ENCODE results near the gene ATXN7L1. TPM values are rescaled to one million over a fixed set of nuclear protein-coding genes. Genes with fewer than 3 reads are reported as not detected.

The ATXN7L1 gene
- total and polyA plus RNA-seq, 7 donors: 5.4 to 20.5 (median 12.8) TPM

DNA sequence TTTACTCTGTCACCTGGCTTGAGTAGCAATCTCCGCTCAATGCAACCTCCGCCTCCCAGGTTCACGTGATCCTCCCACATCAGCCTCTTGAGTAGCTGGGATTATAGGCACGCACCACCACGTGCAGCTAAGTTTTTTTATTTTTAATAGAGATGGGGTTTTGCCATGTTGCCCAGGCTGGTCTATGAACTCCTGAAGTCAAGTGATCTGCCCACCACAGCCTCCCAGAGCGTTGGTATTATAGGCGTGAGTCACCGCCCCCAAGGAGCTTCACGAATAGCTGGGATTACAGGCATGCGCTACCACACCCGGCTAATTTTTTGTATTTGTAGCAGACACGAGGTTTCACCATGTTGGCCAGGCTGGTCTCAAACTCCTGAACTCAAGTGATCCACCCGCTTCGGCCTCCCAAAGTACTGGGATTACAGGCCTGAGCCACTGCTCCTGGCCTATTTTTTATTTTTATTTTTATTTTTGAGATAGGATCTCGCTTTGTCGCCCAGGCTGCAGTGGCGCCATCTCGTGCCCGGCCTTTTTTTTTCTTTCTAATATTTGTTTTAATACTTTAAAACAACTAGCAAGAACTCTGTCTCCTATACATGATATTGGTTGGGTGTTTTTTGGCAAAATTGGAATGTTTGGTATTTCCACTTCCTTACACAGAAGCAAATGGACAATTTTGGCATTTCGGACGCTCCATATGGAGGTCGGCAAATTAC, 296.2 kb downstream of the ATXN7L1 start:
- no peaks in the 10 kb centered on the region for H3K36me3 ChIP-seq
- peaks cover 0 to 12% (median 5%) of the 10 kb centered on the region in 3 donors for H3K27me3 ChIP-seq
- TF ChIP-seq POLR2A (IDR thresholded peaks at IDR 0.05) (no peak), EP300 (IDR thresholded peaks at IDR 0.05) (no peak), POLR2AphosphoS5 (IDR thresholded peaks at IDR 0.05) (no peak)
- TF ChIP-seq, protein P1, sequence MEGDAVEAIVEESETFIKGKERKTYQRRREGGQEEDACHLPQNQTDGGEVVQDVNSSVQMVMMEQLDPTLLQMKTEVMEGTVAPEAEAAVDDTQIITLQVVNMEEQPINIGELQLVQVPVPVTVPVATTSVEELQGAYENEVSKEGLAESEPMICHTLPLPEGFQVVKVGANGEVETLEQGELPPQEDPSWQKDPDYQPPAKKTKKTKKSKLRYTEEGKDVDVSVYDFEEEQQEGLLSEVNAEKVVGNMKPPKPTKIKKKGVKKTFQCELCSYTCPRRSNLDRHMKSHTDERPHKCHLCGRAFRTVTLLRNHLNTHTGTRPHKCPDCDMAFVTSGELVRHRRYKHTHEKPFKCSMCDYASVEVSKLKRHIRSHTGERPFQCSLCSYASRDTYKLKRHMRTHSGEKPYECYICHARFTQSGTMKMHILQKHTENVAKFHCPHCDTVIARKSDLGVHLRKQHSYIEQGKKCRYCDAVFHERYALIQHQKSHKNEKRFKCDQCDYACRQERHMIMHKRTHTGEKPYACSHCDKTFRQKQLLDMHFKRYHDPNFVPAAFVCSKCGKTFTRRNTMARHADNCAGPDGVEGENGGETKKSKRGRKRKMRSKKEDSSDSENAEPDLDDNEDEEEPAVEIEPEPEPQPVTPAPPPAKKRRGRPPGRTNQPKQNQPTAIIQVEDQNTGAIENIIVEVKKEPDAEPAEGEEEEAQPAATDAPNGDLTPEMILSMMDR (IDR thresholded peaks at IDR 0.05): no peak
- intact Hi-C loops (cut with DNase I): no loop called here
- peaks cover 0 to 7% (median 7%) of the 10 kb centered on the region in 4 donors for H3K4me1 ChIP-seq
- WGBS, 2 donors: 90% methylated on average over 22 of the region's 22 CpGs
- H3K9me3 ChIP-seq: no peaks in the 10 kb centered on the region
- no peak for DNase-seq
- H3K4me3 ChIP-seq: no peak overlapping the region
- no peak overlapping the region for H3K27ac ChIP-seq

DNA sequence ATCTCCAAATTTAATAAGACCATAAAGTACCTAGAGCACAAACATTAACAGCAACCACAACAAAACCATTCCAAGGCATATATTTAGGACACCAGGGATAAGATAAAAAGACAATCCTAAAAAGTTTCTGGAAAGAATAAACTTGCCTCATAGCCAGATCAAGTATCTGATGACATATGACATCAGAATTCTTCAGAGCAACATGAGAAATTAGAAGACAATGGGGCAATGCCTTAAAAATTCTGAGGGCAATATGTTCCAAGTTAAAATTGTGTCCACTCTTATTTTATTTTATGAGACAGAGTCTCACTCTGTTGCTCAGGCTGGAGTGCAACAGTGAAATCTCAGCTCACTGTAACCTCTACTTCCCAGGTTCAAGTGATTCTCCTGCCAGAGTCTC, 297.9 kb downstream of the ATXN7L1 start:
- no peak overlapping the region for H3K27ac ChIP-seq
- H3K4me1 ChIP-seq: peaks cover 0 to 7% (median 7%) of the 10 kb centered on the region in 4 donors
- no peaks in the 10 kb centered on the region for H3K36me3 ChIP-seq
- H3K27me3 ChIP-seq: peaks cover 0 to 12% (median 5%) of the 10 kb centered on the region in 3 donors
- no peak overlapping the region for H3K4me3 ChIP-seq
- intact Hi-C loops (cut with DNase I): no loop called here
- no peaks in the 10 kb centered on the region for H3K9me3 ChIP-seq
- TF ChIP-seq EP300 (IDR thresholded peaks at IDR 0.05) (no peak), POLR2A (IDR thresholded peaks at IDR 0.05) (no peak), POLR2AphosphoS5 (IDR thresholded peaks at IDR 0.05) (no peak)
- TF ChIP-seq, protein P1 (IDR thresholded peaks at IDR 0.05): no peak
- DNase-seq: no peak

DNA sequence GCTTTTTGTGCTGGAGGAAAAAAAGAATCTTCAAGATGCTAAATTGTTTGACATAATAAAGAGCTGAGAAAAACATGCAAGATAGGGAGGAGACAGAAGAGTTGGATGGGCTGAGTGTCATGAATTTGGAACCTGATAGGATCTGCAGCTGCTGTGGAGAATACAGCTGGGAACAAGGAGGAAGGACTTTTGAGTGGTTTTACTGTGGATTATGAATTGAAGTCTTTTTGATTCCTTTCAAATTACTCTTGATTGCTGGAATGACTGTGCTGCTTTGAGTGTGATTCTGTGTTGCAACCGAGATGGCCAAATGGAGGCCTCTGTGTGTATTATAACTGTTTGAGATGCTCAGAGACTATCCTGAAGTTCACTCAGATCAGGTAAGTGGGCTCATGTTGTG, 299.1 kb downstream of the ATXN7L1 start:
- H3K9me3 ChIP-seq: no peaks in the 10 kb centered on the region
- DNase-seq: no peak
- no peak overlapping the region for H3K27ac ChIP-seq
- TF ChIP-seq EP300 (IDR thresholded peaks at IDR 0.05) (no peak), POLR2A (IDR thresholded peaks at IDR 0.05) (no peak), POLR2AphosphoS5 (IDR thresholded peaks at IDR 0.05) (no peak)
- TF ChIP-seq, protein P1 (IDR thresholded peaks at IDR 0.05): no peak
- intact Hi-C loops (cut with DNase I): no loop called here
- no peak overlapping the region for H3K4me3 ChIP-seq
- peaks cover 0 to 12% (median 5%) of the 10 kb centered on the region in 3 donors for H3K27me3 ChIP-seq
- no peaks in the 10 kb centered on the region for H3K36me3 ChIP-seq
- H3K4me1 ChIP-seq: peaks cover 0 to 7% (median 7%) of the 10 kb centered on the region in 4 donors
- WGBS, 2 donors: 83 to 91% methylated on average over 1 of the region's 1 CpG

DNA sequence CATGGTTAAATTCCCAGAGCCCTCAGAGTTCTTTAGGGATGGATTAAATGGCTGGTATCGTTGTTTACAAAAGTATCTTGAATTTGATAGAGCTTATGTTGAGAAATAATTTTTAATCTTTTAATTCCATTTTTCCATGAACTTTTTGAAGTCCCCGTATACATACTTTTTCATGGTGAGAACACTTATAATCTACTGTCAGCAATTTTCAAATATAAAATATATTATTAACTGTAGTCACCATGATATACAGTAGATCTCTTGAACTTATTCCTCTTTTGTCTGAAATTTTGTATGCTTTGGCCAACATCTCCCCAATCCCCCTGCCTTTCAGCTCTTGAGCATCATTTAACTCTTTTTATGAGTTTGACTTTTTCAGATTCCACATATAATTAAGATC, 304.5 kb downstream of the ATXN7L1 start:
- Histone ChIP-seq H3K9me3 (no peaks in the 10 kb centered on the region), H3K27ac (no peak overlapping the region), H3K4me3 (no peak overlapping the region), H3K27me3 (no peaks in the 10 kb centered on the region), H3K36me3 (peaks cover 0 to 21% (median 4%) of the 10 kb centered on the region in 4 donors), H3K4me1 (no peaks in the 10 kb centered on the region)
- intact Hi-C loops (cut with DNase I): no loop called here
- TF ChIP-seq, protein P1 (IDR thresholded peaks at IDR 0.05): no peak
- TF ChIP-seq POLR2AphosphoS5 (IDR thresholded peaks at IDR 0.05): no peak
- no peak for DNase-seq
- WGBS, 2 donors: 92 to 95% methylated on average over 2 of the region's 2 CpGs

DNA sequence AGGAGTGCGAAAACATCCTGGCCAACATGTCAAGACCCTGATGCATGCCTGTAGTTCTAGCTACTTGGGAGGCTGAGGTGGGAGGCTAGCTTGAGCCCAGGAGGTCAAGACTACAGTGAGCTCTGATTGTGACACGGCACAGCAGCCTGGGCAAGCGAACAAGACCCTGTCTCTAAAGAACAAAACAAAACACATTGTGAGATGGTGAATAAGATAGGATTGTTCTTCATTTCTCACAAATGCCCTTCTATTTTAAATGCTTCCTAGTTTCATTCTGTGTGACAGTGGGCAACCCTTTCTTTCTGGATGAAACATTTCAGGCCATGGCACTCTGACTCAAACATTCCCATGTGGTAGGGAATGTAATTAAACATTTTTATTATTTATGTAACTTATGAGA, 308.6 kb downstream of the ATXN7L1 start:
- H3K36me3 ChIP-seq: peaks cover 5 to 62% (median 22%) of the 10 kb centered on the region in 4 donors

More for the DNA sequence above, 308.6 kb downstream of the ATXN7L1 start:
- 95 to 97% methylated on average over 3 of the region's 3 CpGs for WGBS, 2 donors
- no peaks in the 10 kb centered on the region for H3K4me1 ChIP-seq
- no peak overlapping the region for H3K4me3 ChIP-seq
- TF ChIP-seq POLR2A (IDR thresholded peaks at IDR 0.05): no peak
- no peak for TF ChIP-seq EP300 (IDR thresholded peaks at IDR 0.05)
- TF ChIP-seq, protein P1 (IDR thresholded peaks at IDR 0.05): no peak
- no peak for TF ChIP-seq POLR2AphosphoS5 (IDR thresholded peaks at IDR 0.05)
- H3K27ac ChIP-seq: no peak overlapping the region
- H3K27me3 ChIP-seq: no peaks in the 10 kb centered on the region
- no peak for DNase-seq
- no peaks in the 10 kb centered on the region for H3K9me3 ChIP-seq
- intact Hi-C loops (cut with DNase I): no loop called here
